CD4-positive, alpha-beta T cell (primary cell): Measurements from ENCODE around the gene GLB1L3. TPM values are rescaled to one million over a fixed set of nuclear protein-coding genes. Genes with fewer than 3 reads are reported as not detected.

ENCODE experiments used
- ATAC-seq: fragments of 200-7000 bp; cut with Tn5 transposase; one replicate; pipeline ENCODE4 v1.10.0; 2022; ENCODE audit warnings: mild to moderate bottlenecking; ENCODE audit not compliant: poor library complexity
- CTCF ChIA-PET: fragments of 350-600 bp; sonication (Branson Sonifier 250); formaldehyde crosslinking; loops from one replicate; lab custom pipeline; 2021; ENCODE audit warnings: antibody characterized with exemption, inconsistent platforms; lab: Charles Lee
- POLR2A ChIA-PET: fragments of 350-600 bp; sonication (Branson Sonifier 250); formaldehyde crosslinking; loops from one replicate; lab custom pipeline; 2021; ENCODE audit warnings: antibody characterized with exemption, inconsistent platforms; lab: Charles Lee
- DNase-seq, 14 experiments: peaks; one replicate each; pipeline ENCODE4 v3.0.0-alpha.2; 2013 to 2020; ENCODE audit warnings: mixed read lengths in 2 of 14
- H3K27ac ChIP-seq, 2 donors: one replicate each; pipeline versions ENCODE4 v1.5.1 to v1.7.0; 2013; ENCODE audit warnings: low read length in 2 of 2, low read depth in 1 of 2, mild to moderate bottlenecking in 1 of 2
- H3K27me3 ChIP-seq, 2 experiments: 1 replicate in 1 of 2; 2 replicates in 1 of 2; pipeline versions ENCODE4 v1.6.1 to v1.7.0; 2013; ENCODE audit warnings: low read length in 2 of 2, control low read depth in 1 of 2, mild to moderate bottlenecking in 1 of 2, moderate library complexity in 1 of 2; ENCODE audit not compliant: insufficient read depth in 2 of 2, control insufficient read depth in 1 of 2
- H3K36me3 ChIP-seq: one replicate; pipeline ENCODE4 v1.6.1; 2013; ENCODE audit warnings: low read length, control low read depth; ENCODE audit not compliant: insufficient read depth
- H3K4me1 ChIP-seq: one replicate; pipeline ENCODE4 v1.6.1; 2013; ENCODE audit warnings: low read length, control low read depth; ENCODE audit not compliant: insufficient read depth
- H3K4me3 ChIP-seq: one replicate; pipeline ENCODE4 v1.5.1; 2013; ENCODE audit warnings: mild to moderate bottlenecking, low read length, moderate library complexity
- H3K9me3 ChIP-seq, 2 experiments: 1 replicate in 1 of 2; 2 replicates in 1 of 2; pipeline versions ENCODE4 v1.6.1 to v1.7.0; 2013; ENCODE audit warnings: low read length in 2 of 2, mild to moderate bottlenecking in 2 of 2, control low read depth in 1 of 2, moderate library complexity in 1 of 2; ENCODE audit not compliant: control insufficient read depth in 1 of 2, insufficient read depth in 1 of 2
- H3K27ac Mint-ChIP-seq: one replicate; pipeline ENCODE4 v1.8.0; 2020; ENCODE audit warnings: mixed read lengths
- H3K27me3 Mint-ChIP-seq: one replicate; pipeline ENCODE4 v1.8.0; 2021; ENCODE audit warnings: mixed read lengths
- H3K36me3 Mint-ChIP-seq: one replicate; pipeline ENCODE4 v1.8.0; 2021; ENCODE audit warnings: low read depth, mixed read lengths
- H3K4me1 Mint-ChIP-seq: one replicate; pipeline ENCODE4 v1.8.0; 2021; ENCODE audit warnings: low read depth, mixed read lengths
- H3K4me3 Mint-ChIP-seq: one replicate; pipeline ENCODE4 v1.8.0; 2020; ENCODE audit warnings: mild to moderate bottlenecking, mixed read lengths
- H3K9me3 Mint-ChIP-seq: one replicate; pipeline ENCODE4 v1.8.0; 2020; ENCODE audit warnings: mixed read lengths
- intact Hi-C, 2 experiments: fragments of 100-400 bp; cut with DNase I in 1 of 2; cut with micrococcal nuclease in 1 of 2; formaldehyde crosslinking; loops; one replicate each; pipeline versions ENCODE4 v1.15.1 to v1.9.0; 2023 to 2025; cut with DNase I, micrococcal nuclease
- total RNA-seq, 174 experiments: library from RNA in 2 of 174; stranded (reverse) in 2 of 174; gene quantifications; one replicate each; pipeline ENCODE4 v1.2.3 and lab custom pipeline; 2021 to 2026
- TF ChIP-seq, protein P1 (sequence below): fragments of 200-600 bp; IDR thresholded peaks from one replicate; pipeline ENCODE4 v1.8.0; 2022; ENCODE audit warnings: antibody characterized with exemption, mild to moderate bottlenecking

Gene GLB1L3
- total RNA-seq, 2 experiments from 2014 or later, result 1.3 to 1.5 TPM

DNA sequence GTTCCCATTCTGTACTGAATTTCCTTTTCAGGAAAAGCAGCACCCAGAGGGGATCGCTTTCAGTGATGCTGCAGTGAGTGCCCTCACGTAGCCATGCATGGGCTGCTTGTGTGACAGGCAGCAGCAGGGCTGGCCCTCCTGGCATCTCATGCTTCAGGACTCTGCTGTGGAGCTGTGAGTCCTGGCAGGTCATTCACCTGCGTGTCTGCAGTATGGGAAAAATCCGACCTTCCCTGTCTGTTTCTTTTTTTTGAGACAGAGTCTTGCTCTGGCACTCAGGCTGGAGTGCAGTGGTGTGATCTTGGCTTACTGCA is 69.0 kb downstream of the GLB1L3 start:
- Mint-ChIP-seq H3K27ac (no peak overlapping the region), H3K36me3 (no peaks in the 10 kb centered on the region), H3K4me3 (no peak overlapping the region), H3K27me3 (no peaks in the 10 kb centered on the region), H3K4me1 (peaks cover 13% of the 10 kb centered on the region), H3K9me3 (no peaks in the 10 kb centered on the region)
- CTCF ChIA-PET, result no interaction called here
- H3K4me1 ChIP-seq, result peaks cover 11% of the 10 kb centered on the region
- no peak for ATAC-seq
- POLR2A ChIA-PET, result no interaction called here
- DNase-seq, result no peak
- no peaks in the 10 kb centered on the region for H3K9me3 ChIP-seq
- no peak overlapping the region for H3K4me3 ChIP-seq
- H3K27ac ChIP-seq, result no peak overlapping the region
- intact Hi-C loops, result no loop called here
- no peaks in the 10 kb centered on the region for H3K27me3 ChIP-seq
- no peaks in the 10 kb centered on the region for H3K36me3 ChIP-seq
- TF ChIP-seq, protein P1, sequence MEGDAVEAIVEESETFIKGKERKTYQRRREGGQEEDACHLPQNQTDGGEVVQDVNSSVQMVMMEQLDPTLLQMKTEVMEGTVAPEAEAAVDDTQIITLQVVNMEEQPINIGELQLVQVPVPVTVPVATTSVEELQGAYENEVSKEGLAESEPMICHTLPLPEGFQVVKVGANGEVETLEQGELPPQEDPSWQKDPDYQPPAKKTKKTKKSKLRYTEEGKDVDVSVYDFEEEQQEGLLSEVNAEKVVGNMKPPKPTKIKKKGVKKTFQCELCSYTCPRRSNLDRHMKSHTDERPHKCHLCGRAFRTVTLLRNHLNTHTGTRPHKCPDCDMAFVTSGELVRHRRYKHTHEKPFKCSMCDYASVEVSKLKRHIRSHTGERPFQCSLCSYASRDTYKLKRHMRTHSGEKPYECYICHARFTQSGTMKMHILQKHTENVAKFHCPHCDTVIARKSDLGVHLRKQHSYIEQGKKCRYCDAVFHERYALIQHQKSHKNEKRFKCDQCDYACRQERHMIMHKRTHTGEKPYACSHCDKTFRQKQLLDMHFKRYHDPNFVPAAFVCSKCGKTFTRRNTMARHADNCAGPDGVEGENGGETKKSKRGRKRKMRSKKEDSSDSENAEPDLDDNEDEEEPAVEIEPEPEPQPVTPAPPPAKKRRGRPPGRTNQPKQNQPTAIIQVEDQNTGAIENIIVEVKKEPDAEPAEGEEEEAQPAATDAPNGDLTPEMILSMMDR, result no peak

DNA sequence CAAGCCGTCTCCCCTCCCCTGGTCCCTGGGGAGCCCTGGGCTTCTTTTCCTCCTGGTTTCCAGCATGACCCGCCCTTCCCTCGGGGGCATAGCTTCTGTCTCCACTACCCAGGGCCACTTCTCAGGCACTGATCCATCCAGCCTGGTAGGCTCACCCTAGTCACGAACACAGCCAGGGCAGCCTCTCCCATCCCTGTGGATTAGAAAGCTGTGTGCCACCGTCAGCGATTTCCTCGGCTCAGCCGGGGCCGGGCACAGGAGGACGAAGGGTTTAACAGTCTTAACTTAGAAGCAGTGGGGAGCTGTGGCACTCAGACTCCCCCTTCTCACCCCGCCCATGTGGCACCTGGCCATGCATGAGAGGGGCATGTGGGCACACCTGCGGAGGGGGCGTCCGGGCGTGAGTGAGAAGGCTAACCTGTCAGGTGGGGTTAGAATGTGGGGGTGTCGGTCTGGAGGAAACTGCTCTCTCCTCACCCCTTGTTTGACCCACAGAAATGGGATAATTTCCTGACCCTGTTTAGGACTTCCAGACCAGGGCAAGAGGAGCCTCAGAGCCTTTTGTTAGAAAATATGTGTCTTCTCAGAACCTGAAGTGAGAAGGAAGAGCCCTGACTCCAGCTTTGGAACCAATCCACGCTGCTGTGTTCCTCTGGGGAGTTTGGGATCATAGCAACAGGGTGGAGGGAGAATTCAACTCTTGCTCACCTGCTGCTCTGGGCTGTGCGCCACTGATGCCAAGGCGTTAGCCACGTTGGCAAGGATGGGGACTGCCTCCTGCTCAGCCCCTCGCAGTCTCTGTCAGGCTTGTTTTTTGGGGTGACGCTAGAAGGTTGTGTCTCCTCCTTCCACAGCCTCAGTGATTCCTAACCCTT is 70.2 kb downstream of the GLB1L3 start:
- ChIA-PET CTCF (no interaction called here), POLR2A (no interaction called here)
- intact Hi-C loops, result no loop called here
- H3K27me3 Mint-ChIP-seq, result no peaks in the 10 kb centered on the region
- no peak overlapping the region for H3K4me3 Mint-ChIP-seq
- Histone ChIP-seq H3K9me3 (no peaks in the 10 kb centered on the region), H3K36me3 (no peaks in the 10 kb centered on the region), H3K4me1 (peaks cover 14% of the 10 kb centered on the region), H3K27ac (no peak overlapping the region), H3K27me3 (no peaks in the 10 kb centered on the region), H3K4me3 (no peak overlapping the region)
- peaks cover 22% of the 10 kb centered on the region for H3K4me1 Mint-ChIP-seq
- ATAC-seq, result no peak
- TF ChIP-seq, protein P1, result no peak
- DNase-seq, result no peak
- H3K27ac Mint-ChIP-seq, result no peak overlapping the region
- H3K9me3 Mint-ChIP-seq, result no peaks in the 10 kb centered on the region
- no peaks in the 10 kb centered on the region for H3K36me3 Mint-ChIP-seq

DNA sequence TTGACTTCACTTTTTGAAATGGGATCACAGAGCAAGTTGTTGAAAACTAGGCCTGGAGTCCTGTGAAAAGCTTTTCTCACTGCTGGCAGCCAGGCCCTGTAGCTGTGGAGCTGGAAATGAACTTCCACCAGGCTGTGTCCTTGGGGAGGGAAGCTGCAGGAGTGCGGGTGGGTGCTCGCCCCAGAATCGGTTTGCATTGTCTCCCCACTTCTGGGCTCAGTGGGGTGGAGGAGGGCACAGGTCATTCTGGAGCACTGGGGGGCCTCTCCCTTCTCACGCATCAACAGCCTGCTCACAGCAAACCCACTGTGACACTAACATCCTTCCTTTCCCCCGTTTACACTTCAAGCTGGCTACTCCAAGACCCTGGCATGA is 70.8 kb downstream of the GLB1L3 start:
- Histone ChIP-seq H3K4me1 (peaks cover 14% of the 10 kb centered on the region), H3K36me3 (no peaks in the 10 kb centered on the region), H3K27ac (no peak overlapping the region), H3K9me3 (no peaks in the 10 kb centered on the region), H3K27me3 (no peaks in the 10 kb centered on the region), H3K4me3 (no peak overlapping the region)
- POLR2A ChIA-PET, result no interaction called here
- intact Hi-C loops, result no loop called here
- Mint-ChIP-seq H3K4me1 (peaks cover 22% of the 10 kb centered on the region), H3K4me3 (no peak overlapping the region), H3K9me3 (no peaks in the 10 kb centered on the region), H3K27ac (no peak overlapping the region), H3K27me3 (no peaks in the 10 kb centered on the region), H3K36me3 (no peaks in the 10 kb centered on the region)
- no peak for ATAC-seq
- TF ChIP-seq, protein P1, result no peak
- DNase-seq, result no peak
- CTCF ChIA-PET, result no interaction called here
